Type B pancreatic cell (in vitro differentiated cells): Measurements from ENCODE around the gene GATAD2B. TPM values are rescaled to one million over a fixed set of nuclear protein-coding genes. Genes with fewer than 3 reads are reported as not detected.
A peak's percentile ranks its signal among the peaks of the same experiment; 100 is the strongest.

Experiments used
- DNase-seq: peaks from one replicate; pipeline ENCODE4 v3.0.0; 2021; ENCODE audit warnings: mixed read lengths; ENCODE audit not compliant: unreplicated experiment; ENCODE audit errors: extremely low spot score
- H3K27ac Mint-ChIP-seq: 2 replicates; pipeline ENCODE4 v1.8.0; 2021; ENCODE audit warnings: mild to moderate bottlenecking, mixed read lengths
- H3K27me3 Mint-ChIP-seq: 2 replicates; pipeline ENCODE4 v1.8.0; 2021; ENCODE audit warnings: mixed read lengths
- H3K36me3 Mint-ChIP-seq: 2 replicates; pipeline ENCODE4 v1.8.0; 2021; ENCODE audit warnings: mixed read lengths
- H3K4me1 Mint-ChIP-seq: one replicate; pipeline ENCODE4 v1.8.0; 2021; ENCODE audit warnings: mixed read lengths; ENCODE audit not compliant: unreplicated experiment
- H3K4me3 Mint-ChIP-seq: 2 replicates; pipeline ENCODE4 v1.8.0; 2021; ENCODE audit warnings: mild to moderate bottlenecking, mixed read lengths
- H3K9me3 Mint-ChIP-seq: 2 replicates; pipeline ENCODE4 v1.8.0; 2021; ENCODE audit warnings: mixed read lengths
- total RNA-seq: library from RNA; stranded (reverse); gene quantifications from 2 replicates; pipeline ENCODE4 v1.2.1, GENCODE V29; 2021; ENCODE audit warnings: low replicate concordance
- TF ChIP-seq, protein P1 (sequence below): fragments of 200-600 bp; sonication (generic); conservative IDR thresholded peaks from 2 replicates; pipeline ENCODE4 v1.5.0; 2021; ENCODE audit warnings: antibody characterized with exemption, mild to moderate bottlenecking

GATAD2B gene
- total RNA-seq, 1 donor from 2014 or later = 51.4 TPM

DNA sequence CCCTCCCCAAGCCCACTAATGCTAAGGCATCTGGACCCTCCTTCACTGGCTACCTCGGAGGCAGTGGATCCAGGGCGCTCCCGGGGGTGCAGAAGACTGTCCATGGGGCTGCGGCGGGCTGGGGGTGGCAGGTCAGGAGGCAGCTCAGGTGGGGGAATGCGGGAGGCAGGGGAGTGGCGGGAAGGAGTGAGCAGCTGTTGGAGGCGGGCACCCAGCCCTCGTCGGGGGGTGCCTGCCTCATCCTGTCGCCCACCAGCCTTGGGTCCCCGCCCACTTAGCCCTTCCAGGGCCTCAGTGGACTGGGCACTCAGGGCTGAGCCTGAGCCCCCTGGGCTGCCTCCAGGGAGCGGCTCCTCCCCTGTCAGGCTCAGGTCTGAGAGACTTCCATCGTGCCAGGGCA is 10.7 kb upstream of the GATAD2B start:
- Mint-ChIP-seq H3K27me3 (no peaks in the 10 kb centered on the region), H3K36me3 (no peaks in the 10 kb centered on the region), H3K27ac (no peak overlapping the region), H3K9me3 (no peaks in the 10 kb centered on the region), H3K4me1 (no peaks in the 10 kb centered on the region), H3K4me3 (no peak overlapping the region)
- TF ChIP-seq, protein P1, sequence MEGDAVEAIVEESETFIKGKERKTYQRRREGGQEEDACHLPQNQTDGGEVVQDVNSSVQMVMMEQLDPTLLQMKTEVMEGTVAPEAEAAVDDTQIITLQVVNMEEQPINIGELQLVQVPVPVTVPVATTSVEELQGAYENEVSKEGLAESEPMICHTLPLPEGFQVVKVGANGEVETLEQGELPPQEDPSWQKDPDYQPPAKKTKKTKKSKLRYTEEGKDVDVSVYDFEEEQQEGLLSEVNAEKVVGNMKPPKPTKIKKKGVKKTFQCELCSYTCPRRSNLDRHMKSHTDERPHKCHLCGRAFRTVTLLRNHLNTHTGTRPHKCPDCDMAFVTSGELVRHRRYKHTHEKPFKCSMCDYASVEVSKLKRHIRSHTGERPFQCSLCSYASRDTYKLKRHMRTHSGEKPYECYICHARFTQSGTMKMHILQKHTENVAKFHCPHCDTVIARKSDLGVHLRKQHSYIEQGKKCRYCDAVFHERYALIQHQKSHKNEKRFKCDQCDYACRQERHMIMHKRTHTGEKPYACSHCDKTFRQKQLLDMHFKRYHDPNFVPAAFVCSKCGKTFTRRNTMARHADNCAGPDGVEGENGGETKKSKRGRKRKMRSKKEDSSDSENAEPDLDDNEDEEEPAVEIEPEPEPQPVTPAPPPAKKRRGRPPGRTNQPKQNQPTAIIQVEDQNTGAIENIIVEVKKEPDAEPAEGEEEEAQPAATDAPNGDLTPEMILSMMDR = no peak
- DNase-seq = no peak

DNA sequence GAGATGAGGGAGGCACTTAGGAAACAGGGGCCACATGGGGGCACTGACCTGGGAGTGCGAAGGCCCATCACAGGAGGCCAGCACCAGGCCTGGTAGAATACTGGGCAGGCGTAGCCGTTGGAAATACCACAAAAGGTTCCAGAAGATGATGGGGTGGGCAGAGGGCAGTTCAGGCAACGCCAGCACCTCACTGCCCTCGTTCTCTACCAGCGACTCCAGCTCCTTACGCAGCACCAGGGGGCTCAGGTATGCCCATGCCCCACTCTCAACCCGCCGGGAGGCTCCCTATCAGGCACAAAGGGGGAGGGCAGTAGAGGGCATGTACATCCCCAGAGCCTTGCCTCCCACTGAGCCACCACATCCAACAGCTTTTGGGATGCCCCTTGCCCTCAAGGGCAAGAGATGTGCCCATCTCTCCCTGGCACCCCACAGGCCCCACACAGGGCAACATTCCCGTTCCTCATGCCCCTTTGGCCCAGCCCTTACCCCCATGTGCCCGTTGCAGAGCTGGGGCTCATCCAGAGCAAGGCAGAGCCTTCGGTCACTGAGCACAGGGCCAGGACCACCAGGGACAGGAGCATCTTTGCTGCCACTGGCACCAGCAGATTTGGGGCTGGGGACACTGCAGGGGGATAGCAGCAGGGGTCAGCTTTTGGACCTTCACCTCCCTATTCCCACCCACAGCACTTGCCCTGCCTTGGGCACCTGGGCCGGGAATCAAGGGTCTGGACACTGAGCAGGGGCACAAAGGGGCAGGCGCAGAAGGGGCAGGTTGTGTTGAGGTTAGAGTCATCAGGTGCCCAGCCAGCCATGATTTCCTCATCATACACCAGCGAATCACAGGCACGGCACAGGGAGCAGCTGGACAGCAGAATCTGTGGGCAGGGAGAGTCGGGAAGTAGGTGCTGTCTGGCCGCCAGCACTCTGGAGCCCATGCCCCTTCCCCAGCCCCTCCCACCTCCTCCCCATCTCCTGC is 9.7 kb upstream of the GATAD2B start:
- TF ChIP-seq, protein P1 = no peak
- no peaks in the 10 kb centered on the region for H3K27me3 Mint-ChIP-seq
- no peak overlapping the region for H3K4me3 Mint-ChIP-seq
- H3K36me3 Mint-ChIP-seq = no peaks in the 10 kb centered on the region
- DNase-seq = no peak
- H3K27ac Mint-ChIP-seq = no peak overlapping the region
- peaks cover 4% of the 10 kb centered on the region for H3K4me1 Mint-ChIP-seq
- H3K9me3 Mint-ChIP-seq = no peaks in the 10 kb centered on the region

DNA sequence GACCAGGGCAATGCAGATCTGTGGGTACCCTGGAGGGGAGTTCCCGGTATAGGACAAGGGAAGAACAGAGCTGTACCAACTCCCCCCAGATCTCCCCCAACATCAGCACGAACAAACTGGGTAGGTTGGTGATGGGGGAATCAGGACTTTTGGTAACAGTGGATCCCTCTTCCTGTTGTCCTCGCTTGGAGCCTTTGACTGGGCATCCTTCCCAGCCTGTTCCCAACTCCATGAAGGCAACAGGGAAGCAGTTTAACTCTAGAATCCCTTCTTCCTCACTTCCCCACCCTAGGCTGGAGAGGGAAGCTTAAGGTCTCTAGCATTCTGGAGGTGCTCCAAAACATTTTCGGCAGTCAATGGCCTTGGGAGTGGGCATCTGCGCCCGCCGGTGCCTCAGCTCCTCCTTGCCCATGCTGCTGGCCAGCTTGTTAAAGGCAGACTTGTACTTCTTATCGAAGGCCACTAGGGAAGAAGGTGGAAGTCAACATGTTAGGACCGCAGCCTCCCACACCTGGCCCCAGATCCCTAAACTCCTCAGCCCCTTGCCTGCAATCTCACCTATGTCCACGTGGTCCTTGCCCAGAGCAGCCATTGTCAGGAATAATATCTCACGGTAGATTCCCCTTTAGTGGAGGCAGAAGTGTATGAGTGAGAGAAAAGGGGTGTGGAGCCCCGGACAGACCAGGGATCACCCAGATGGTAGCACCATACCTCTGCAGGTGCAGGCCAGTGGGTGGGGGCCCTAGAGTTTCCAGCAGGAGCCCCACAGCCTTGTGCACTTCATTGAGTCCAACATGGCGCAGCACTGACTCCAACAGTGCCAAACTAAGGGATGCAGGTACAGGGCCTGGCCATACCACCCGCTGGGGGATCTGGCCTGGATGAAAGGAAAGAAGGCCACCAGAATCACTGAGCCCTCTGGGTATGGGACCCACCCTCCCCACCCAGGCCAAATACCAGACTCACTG is 7.5 kb upstream of the GATAD2B start:
- H3K4me1 Mint-ChIP-seq = peaks cover 4% of the 10 kb centered on the region
- H3K4me3 Mint-ChIP-seq = no peak overlapping the region
- no peaks in the 10 kb centered on the region for H3K9me3 Mint-ChIP-seq
- no peak overlapping the region for H3K27ac Mint-ChIP-seq
- H3K36me3 Mint-ChIP-seq = no peaks in the 10 kb centered on the region
- no peaks in the 10 kb centered on the region for H3K27me3 Mint-ChIP-seq
- TF ChIP-seq, protein P1 = peak; percentile 19
- no peak for DNase-seq

DNA sequence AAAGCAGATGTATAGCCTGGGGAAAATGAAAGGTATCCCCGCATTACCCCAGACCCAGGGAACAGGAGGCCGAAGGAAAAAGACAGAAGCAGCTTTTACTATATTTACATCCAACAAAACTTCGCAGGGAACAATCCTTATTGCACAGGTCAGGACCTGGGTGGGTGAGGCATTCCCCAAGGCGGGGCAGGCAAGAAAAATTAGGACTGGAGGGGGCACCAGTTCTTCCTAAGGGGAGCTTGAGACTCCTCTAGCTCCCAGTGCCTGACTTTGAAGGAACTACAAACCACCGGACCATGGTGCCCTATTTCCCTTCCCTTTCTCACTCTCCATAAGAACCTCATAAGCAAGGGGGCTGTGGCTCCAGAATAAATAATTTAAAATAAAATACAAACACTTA is 6.7 kb upstream of the GATAD2B start:
- no peak overlapping the region for H3K4me3 Mint-ChIP-seq
- TF ChIP-seq, protein P1 = no peak
- H3K27me3 Mint-ChIP-seq = no peaks in the 10 kb centered on the region
- no peaks in the 10 kb centered on the region for H3K9me3 Mint-ChIP-seq
- H3K36me3 Mint-ChIP-seq = no peaks in the 10 kb centered on the region
- no peak for DNase-seq
- no peak overlapping the region for H3K27ac Mint-ChIP-seq
- peaks cover 4% of the 10 kb centered on the region for H3K4me1 Mint-ChIP-seq

DNA sequence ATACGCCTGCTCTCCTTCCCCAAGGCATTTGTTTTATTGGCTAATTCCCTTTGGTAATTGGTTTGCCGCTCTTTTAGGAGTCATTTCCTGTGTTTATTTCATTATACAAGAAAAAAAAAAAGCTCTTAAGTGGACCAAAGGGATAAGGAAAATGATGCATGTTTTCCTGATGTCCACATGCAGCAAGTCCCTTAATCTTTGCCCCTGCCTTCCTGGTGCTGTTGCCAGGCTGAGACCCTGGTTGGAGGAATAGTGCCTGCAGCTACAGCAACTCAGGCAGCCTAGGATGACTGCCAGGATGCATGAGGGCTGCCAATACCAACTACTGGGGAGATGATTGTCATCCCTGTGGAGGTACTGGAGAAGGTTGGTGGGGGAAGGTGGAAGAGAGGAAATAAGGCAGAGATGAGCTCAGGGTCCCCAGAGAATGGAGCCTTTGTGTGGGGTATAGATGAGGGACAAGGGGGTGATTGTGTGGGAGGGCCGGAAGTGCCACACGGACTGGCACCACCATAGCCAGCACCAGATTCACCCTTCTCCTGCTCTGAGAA is 6.1 kb upstream of the GATAD2B start:
- no peak overlapping the region for H3K27ac Mint-ChIP-seq
- no peaks in the 10 kb centered on the region for H3K36me3 Mint-ChIP-seq
- no peak for DNase-seq
- TF ChIP-seq, protein P1 = no peak
- no peaks in the 10 kb centered on the region for H3K27me3 Mint-ChIP-seq
- no peaks in the 10 kb centered on the region for H3K9me3 Mint-ChIP-seq
- H3K4me3 Mint-ChIP-seq = no peak overlapping the region
- peaks cover 4% of the 10 kb centered on the region for H3K4me1 Mint-ChIP-seq
